ENCODE data around the gene UGT1A8. TPM values are rescaled to one million over a fixed set of nuclear protein-coding genes. Genes with fewer than 3 reads are reported as not detected.
A peak's percentile ranks its signal among the peaks of the same experiment; 100 is the strongest.

UGT1A8 gene
- polyA plus RNA-seq, 1 of the 3 experiments (the other 2 are of a cell fraction): not detected

GRCh38 chr2:233814056-233814835 is 196.8 kb downstream of the UGT1A8 start:
- no peak for DNase-seq
- Histone ChIP-seq H3K4me3 (ENCODE audit: low read depth in 2 of 2, low read length in 1 of 2) (no peak overlapping the region), H3K27ac (ENCODE audit: low read depth in 2 of 2, low read length in 1 of 2) (no peak overlapping the region), H3K9ac (no peak overlapping the region), H3K27me3 (ENCODE audit: insufficient read depth) (no peaks in the 10 kb centered on the region; the same call in 1 of the 2 replicates), H3K9me2 (no peaks in the 10 kb centered on the region), H3K4me1 (ENCODE audit: control insufficient read depth in 1 of 2, insufficient read depth in 2 of 2, low read depth in 1 of 2, low read length in 1 of 2) (peaks cover 0 to 3% of the 10 kb centered on the region in 2 experiments; a peak in 1 of 4 replicates), H3K79me2 (ENCODE audit: insufficient read depth) (no peaks in the 10 kb centered on the region), H3K36me3 (replicated peaks in 1 of 2; ENCODE audit: control insufficient read depth in 1 of 2, insufficient read depth in 2 of 2, low read length in 1 of 2) (no peaks in the 10 kb centered on the region), H2AFZ (ENCODE audit: low read depth) (no peak overlapping the region), H3F3A (replicated peaks; ENCODE audit: insufficient read depth) (no peaks in the 10 kb centered on the region), H3K4me2 (no peak overlapping the region), H3K9me3 (no peaks in the 10 kb centered on the region), H4K20me1 (ENCODE audit: insufficient read depth) (no peaks in the 10 kb centered on the region)
- ChIA-PET POLR2A (no interaction called here), CTCF (interaction anchor here (1.3 kb wide), 1 partner anchor 104 kb away, joined by 3 read pairs; no protein-coding TSS in a partner anchor)
- TF ChIP-seq MXI1 (IDR thresholded peaks at IDR 0.05; ENCODE audit: low read depth, low read length) (no peak), MAX (IDR thresholded peaks at IDR 0.05; ENCODE audit: low read depth) (no peak), JUND (IDR thresholded peaks at IDR 0.05) (no peak), USF1 (IDR thresholded peaks at IDR 0.05; ENCODE audit: borderline replicate concordance, low read depth) (peak; percentile 83)
- no CpG with 5 or more reads among the region's 2 CpGs for WGBS (ENCODE audit: low lambda C conversion rate)

- DNase-seq: no peak
- Histone ChIP-seq H3K9me2 (no peaks in the 10 kb centered on the region), H3K4me2 (no peak overlapping the region), H3K36me3 (replicated peaks in 1 of 2; ENCODE audit: control insufficient read depth in 1 of 2, insufficient read depth in 2 of 2, low read length in 1 of 2) (no peaks in the 10 kb centered on the region), H3F3A (replicated peaks; ENCODE audit: insufficient read depth) (no peaks in the 10 kb centered on the region), H3K9ac (no peak overlapping the region), H3K4me3 (ENCODE audit: low read depth in 2 of 2, low read length in 1 of 2) (no peak overlapping the region), H3K4me1 (ENCODE audit: control insufficient read depth in 1 of 2, insufficient read depth in 2 of 2, low read depth in 1 of 2, low read length in 1 of 2) (peaks cover 0 to 3% of the 10 kb centered on the region in 2 experiments; a peak in 1 of 4 replicates), H3K27ac (ENCODE audit: low read depth in 2 of 2, low read length in 1 of 2) (no peak overlapping the region; a peak in 1 of 4 replicates), H4K20me1 (ENCODE audit: insufficient read depth) (no peaks in the 10 kb centered on the region), H3K79me2 (ENCODE audit: insufficient read depth) (no peaks in the 10 kb centered on the region), H3K9me3 (no peaks in the 10 kb centered on the region), H2AFZ (ENCODE audit: low read depth) (no peak overlapping the region), H3K27me3 (ENCODE audit: insufficient read depth) (no peaks in the 10 kb centered on the region)
- 70% methylated on average over 6 of the region's 6 CpGs for WGBS (ENCODE audit: low lambda C conversion rate)
- TF ChIP-seq RCOR1 (IDR thresholded peaks at IDR 0.05; ENCODE audit: low read length): no peak
- TF ChIP-seq EZH2phosphoT487 (IDR thresholded peaks at IDR 0.05; ENCODE audit: borderline replicate concordance, low read depth): no peak
- TF ChIP-seq RFX5 (IDR thresholded peaks at IDR 0.05; ENCODE audit: low read length): no peak
- TF ChIP-seq RAD21 (IDR thresholded peaks at IDR 0.05; ENCODE audit: low read length): no peak
- TF ChIP-seq RXRA (IDR thresholded peaks at IDR 0.05; ENCODE audit: borderline replicate concordance, low read depth): no peak
- no peak for TF ChIP-seq PBX3 (IDR thresholded peaks at IDR 0.05)
- no peak for TF ChIP-seq FOXM1 (IDR thresholded peaks at IDR 0.05; ENCODE audit: low read depth)
- TF ChIP-seq MXI1 (IDR thresholded peaks at IDR 0.05; ENCODE audit: low read depth, low read length): no peak
- CTCF ChIA-PET: no interaction called here
- POLR2A ChIA-PET: no interaction called here
Observed at GRCh38 chr2:233815861-233816260, 198.4 kb downstream of the UGT1A8 start.

Measured in SK-N-SH (cell line).